Measurements from ENCODE around the gene HSPG2. TPM values are rescaled to one million over a fixed set of nuclear protein-coding genes. Genes with fewer than 3 reads are reported as not detected.
"Not testable (repeated sequence)": the region's sequence is repeated elsewhere in the genome, so short reads cannot be mapped to it uniquely, and the experiment has no call there.

Gene HSPG2
- total RNA-seq, 1 donor from 2014 or later, result 101 TPM

DNA sequence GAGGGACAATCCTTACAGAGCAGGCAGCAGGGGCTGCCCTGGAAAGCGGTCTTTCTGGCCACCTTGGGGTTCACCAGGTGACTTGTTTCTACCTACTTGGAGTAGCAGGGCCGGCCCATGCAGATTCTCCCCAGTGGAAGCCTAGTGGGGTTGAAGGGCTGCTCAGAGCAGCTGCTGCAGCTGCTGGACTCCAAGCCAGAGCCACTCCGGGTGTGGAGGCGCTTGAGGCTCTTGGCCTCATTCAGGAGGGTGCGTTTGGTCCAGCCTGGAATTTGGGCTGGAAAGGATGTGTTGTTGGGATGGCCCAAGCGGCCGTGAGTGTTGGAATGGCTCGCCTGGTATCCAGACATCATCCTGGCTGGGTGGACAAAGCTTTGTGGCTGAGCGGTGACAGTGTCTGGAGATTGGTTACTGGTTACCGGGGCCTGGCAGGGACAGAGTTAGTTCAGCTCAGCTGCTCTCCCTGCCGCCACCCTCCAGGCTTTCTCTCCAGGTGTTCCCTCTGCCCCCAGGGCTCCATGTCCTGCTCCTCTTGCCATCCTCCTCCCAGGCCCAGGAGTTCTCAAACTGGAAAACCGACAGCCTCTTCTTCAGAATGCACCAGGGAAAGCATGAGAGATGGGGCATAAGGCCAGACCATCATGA, 14.2 kb upstream of the HSPG2 start:
- Mint-ChIP-seq H3K4me1 (peaks cover 26% of the 10 kb centered on the region), H3K27me3 (ENCODE audit: low read depth) (no peaks in the 10 kb centered on the region), H3K4me3 (no peak overlapping the region), H3K36me3 (ENCODE audit: low read depth) (no peaks in the 10 kb centered on the region), H3K27ac (ENCODE audit: unreplicated experiment) (no peak overlapping the region), H3K9me3 (no peaks in the 10 kb centered on the region)
- DNase-seq (ENCODE audit: low read depth, low spot score), result no peak
- TF ChIP-seq, protein P1, sequence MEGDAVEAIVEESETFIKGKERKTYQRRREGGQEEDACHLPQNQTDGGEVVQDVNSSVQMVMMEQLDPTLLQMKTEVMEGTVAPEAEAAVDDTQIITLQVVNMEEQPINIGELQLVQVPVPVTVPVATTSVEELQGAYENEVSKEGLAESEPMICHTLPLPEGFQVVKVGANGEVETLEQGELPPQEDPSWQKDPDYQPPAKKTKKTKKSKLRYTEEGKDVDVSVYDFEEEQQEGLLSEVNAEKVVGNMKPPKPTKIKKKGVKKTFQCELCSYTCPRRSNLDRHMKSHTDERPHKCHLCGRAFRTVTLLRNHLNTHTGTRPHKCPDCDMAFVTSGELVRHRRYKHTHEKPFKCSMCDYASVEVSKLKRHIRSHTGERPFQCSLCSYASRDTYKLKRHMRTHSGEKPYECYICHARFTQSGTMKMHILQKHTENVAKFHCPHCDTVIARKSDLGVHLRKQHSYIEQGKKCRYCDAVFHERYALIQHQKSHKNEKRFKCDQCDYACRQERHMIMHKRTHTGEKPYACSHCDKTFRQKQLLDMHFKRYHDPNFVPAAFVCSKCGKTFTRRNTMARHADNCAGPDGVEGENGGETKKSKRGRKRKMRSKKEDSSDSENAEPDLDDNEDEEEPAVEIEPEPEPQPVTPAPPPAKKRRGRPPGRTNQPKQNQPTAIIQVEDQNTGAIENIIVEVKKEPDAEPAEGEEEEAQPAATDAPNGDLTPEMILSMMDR (conservative IDR thresholded peaks at IDR 0.05), result no peak

GRCh38 chr1:21950734-21951133, 13.6 kb upstream of the HSPG2 start:
- H3K27me3 Mint-ChIP-seq (ENCODE audit: low read depth), result no peaks in the 10 kb centered on the region
- no peak overlapping the region for H3K4me3 Mint-ChIP-seq
- H3K9me3 Mint-ChIP-seq, result no peaks in the 10 kb centered on the region
- no peak for DNase-seq (ENCODE audit: low read depth, low spot score)
- H3K36me3 Mint-ChIP-seq (ENCODE audit: low read depth), result no peaks in the 10 kb centered on the region
- H3K27ac Mint-ChIP-seq (ENCODE audit: unreplicated experiment), result no peak overlapping the region
- H3K4me1 Mint-ChIP-seq, result peaks cover 26% of the 10 kb centered on the region
- TF ChIP-seq, protein P1 (conservative IDR thresholded peaks at IDR 0.05), result no peak

- Mint-ChIP-seq H3K4me1 (peaks cover 26% of the 10 kb centered on the region), H3K27me3 (ENCODE audit: low read depth) (no peaks in the 10 kb centered on the region), H3K27ac (ENCODE audit: unreplicated experiment) (no peak overlapping the region), H3K4me3 (no peak overlapping the region), H3K36me3 (ENCODE audit: low read depth) (no peaks in the 10 kb centered on the region), H3K9me3 (no peaks in the 10 kb centered on the region)
- DNase-seq (ENCODE audit: low read depth, low spot score), result no peak
- TF ChIP-seq, protein P1 (conservative IDR thresholded peaks at IDR 0.05), result no peak
These were observed 9.9 kb upstream of the HSPG2 start for GRCh38 chr1:21946836-21947587.

DNA sequence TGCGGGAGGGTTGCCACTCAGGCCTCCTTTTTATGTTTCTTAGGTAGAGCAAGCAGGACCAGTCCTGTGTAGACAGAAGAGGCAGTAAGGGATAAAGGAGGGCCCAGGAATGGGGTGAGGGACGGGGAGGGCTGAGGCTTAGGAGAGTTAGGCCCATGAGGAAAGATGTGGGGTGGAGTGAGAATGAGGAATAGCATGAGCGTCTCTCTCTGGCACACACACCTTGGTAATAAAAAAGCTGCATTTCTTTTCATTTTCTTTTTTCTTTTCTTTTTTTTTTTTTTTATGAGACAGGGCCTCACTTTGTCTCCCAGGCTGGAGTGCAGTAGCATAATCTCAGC, 7.6 kb upstream of the HSPG2 start:
- Mint-ChIP-seq H3K9me3 (no peaks in the 10 kb centered on the region), H3K4me1 (peaks cover 46% of the 10 kb centered on the region), H3K4me3 (peak overlapping the region; percentile 53), H3K27me3 (ENCODE audit: low read depth) (no peaks in the 10 kb centered on the region), H3K27ac (ENCODE audit: unreplicated experiment) (peak overlapping the region; percentile 95), H3K36me3 (ENCODE audit: low read depth) (no peaks in the 10 kb centered on the region)
- no peak for DNase-seq (ENCODE audit: low read depth, low spot score)
- TF ChIP-seq, protein P1 (conservative IDR thresholded peaks at IDR 0.05), result no peak

DNA sequence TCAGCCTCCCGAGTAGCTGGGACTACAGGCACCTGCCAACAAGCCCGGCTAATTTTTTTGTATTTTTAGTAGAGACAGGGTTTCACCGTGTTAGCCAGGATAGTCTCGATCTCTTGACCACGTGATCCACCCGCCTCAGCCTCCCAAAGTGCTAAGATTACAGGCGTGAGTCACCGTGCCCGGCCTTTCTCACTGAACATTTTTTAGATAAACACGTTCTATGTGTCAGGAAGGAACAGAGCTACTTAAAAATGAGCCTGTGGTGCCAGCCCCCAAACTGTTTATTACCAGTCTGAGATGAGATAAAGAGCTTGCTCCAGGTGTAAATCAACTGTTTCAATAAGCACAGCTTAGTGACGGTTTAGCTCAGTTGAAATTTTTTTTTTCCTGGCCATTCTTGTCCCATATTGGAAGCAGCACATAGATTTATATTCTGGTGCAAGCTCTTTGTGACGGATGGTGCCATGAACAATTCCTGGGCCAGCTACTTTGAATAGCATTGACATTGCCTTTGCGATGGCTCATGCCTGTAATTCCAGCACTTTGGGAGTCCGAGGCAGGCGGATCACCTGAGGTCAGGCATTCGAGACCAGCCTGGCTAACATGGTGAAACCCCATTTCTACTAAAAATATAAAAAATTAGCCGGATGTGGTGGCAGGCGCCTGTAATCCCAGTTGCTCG, 6.0 kb upstream of the HSPG2 start:
- peak overlapping the region; percentile 37 for H3K27ac Mint-ChIP-seq (ENCODE audit: unreplicated experiment)
- H3K36me3 Mint-ChIP-seq (ENCODE audit: low read depth); DNase-seq (ENCODE audit: low read depth, low spot score); H3K4me3 Mint-ChIP-seq; H3K9me3 Mint-ChIP-seq; H3K27me3 Mint-ChIP-seq (ENCODE audit: low read depth): not testable (repeated sequence)
- peaks cover 62% of the 10 kb centered on the region for H3K4me1 Mint-ChIP-seq

DNA sequence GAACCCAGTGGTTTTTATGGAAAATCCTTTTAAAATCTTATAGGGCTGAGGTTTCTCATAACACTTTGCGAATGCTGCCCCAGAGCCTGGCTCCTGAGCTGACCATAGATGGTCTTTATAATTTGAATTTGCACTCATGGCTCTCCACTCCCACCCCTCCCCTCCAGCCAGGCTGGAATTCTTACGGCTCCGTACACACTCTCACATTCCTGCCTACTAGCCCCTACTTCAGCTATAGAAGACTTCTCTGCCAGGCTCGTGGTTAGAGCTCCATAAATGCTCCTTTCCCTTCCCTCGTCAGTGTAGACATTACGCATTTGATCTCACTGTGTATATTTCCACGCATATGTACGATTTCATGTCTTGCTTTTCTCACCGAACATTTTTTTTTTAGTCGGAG, 5.4 kb upstream of the HSPG2 start:
- H3K4me1 Mint-ChIP-seq, result peaks cover 68% of the 10 kb centered on the region
- TF ChIP-seq, protein P1 (conservative IDR thresholded peaks at IDR 0.05), result no peak
- peak overlapping the region; percentile 37 for H3K27ac Mint-ChIP-seq (ENCODE audit: unreplicated experiment)
- H3K4me3 Mint-ChIP-seq, result peak overlapping the region; percentile 54
- no peaks in the 10 kb centered on the region for H3K9me3 Mint-ChIP-seq
- H3K27me3 Mint-ChIP-seq (ENCODE audit: low read depth), result no peaks in the 10 kb centered on the region
- DNase-seq (ENCODE audit: low read depth, low spot score), result no peak
- no peaks in the 10 kb centered on the region for H3K36me3 Mint-ChIP-seq (ENCODE audit: low read depth)
